ENCODE results near the gene ZNF682. TPM values are rescaled to one million over a fixed set of nuclear protein-coding genes. Genes with fewer than 3 reads are reported as not detected.
"Not testable (repeated sequence)": the region's sequence is repeated elsewhere in the genome, so short reads cannot be mapped to it uniquely, and the experiment has no call there.

ZNF682 gene
- polyA plus RNA-seq, 4 donors = 1.6 to 12.1 (median 1.8) TPM; not detected in 1

DNA sequence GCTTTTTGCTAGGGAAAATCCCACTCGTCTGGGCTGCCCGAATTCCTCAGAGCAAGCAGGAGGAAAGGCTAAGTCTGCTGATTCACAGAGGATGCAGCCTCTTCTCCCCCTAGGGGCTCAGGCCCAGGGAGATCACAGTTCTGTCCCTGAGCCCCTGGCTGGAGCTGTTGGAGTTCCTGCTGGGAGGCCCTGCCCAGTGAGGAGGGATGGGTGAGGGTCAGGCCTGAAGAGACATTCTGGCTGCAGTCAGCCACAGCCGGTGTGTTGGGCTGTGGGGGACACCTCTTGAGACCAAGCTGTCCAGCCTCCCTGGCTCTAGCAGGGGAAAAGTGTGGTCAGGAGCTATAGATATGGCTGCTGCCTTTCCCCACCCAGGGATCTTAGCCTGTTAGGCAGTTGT lies 73.2 kb downstream of the ZNF682 start:
- not testable (repeated sequence) for DNase-seq; H3K4me3 ChIP-seq (ENCODE audit: low read depth in 1 of 3, low read length in 3 of 3); H3K4me1 ChIP-seq (ENCODE audit: control insufficient read depth in 3 of 3, insufficient read depth in 2 of 3, low read depth in 1 of 3, low read length in 2 of 3); H3K36me3 ChIP-seq (ENCODE audit: control insufficient read depth in 3 of 3, insufficient read depth in 2 of 3, low read depth in 1 of 3, low read length in 3 of 3); FAIRE-seq; H3K27me3 ChIP-seq (ENCODE audit: control insufficient read depth in 3 of 3, insufficient read depth in 3 of 3, low read length in 3 of 3); H3K27ac ChIP-seq (ENCODE audit: low read depth in 1 of 3, low read length in 2 of 3)
- peaks cover 0 to 24% of the 10 kb centered on the region in 2 donors for H3K9me3 ChIP-seq (ENCODE audit: control insufficient read depth in 2 of 2, insufficient read depth in 1 of 2, low read depth in 1 of 2, low read length in 1 of 2)
- 89 to 96% (median 96%) methylated on average over 2 to 3 of the region's 3 CpGs for WGBS, 3 donors

DNA sequence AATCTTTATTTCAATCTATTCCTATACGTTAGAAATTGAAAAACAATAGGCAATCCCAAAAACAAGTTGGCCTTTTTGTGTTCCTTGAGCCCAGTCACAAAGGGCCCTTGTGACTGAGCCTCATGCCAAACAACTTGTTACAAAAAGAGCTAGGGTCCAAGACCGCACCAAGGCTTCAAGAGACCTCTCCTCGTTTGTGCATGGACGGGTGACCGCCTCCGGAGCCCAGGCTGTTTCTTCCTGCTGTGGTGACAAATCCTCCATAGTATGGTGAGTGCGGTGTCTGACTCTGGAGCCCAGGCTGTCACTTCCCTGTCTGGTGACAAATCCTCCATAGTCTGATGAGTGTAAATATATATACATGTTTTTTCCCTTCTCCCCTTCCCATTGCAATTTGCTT lies 74.9 kb downstream of the ZNF682 start:
- H3K4me1 ChIP-seq (ENCODE audit: control insufficient read depth in 3 of 3, insufficient read depth in 2 of 3, low read depth in 1 of 3, low read length in 2 of 3) = no peaks in the 10 kb centered on the region
- peaks cover 0 to 20% of the 10 kb centered on the region in 2 donors for H3K9me3 ChIP-seq (ENCODE audit: control insufficient read depth in 2 of 2, insufficient read depth in 1 of 2, low read depth in 1 of 2, low read length in 1 of 2)
- no peak for FAIRE-seq
- no peaks in the 10 kb centered on the region for H3K27me3 ChIP-seq (ENCODE audit: control insufficient read depth in 3 of 3, insufficient read depth in 3 of 3, low read length in 3 of 3)
- no peak overlapping the region for H3K4me3 ChIP-seq (ENCODE audit: low read depth in 1 of 3, low read length in 3 of 3)
- 81 to 89% (median 88%) methylated on average over 7 of the region's 7 CpGs for WGBS, 3 donors
- no peaks in the 10 kb centered on the region for H3K36me3 ChIP-seq (ENCODE audit: control insufficient read depth in 3 of 3, insufficient read depth in 2 of 3, low read depth in 1 of 3, low read length in 3 of 3)
- no peak overlapping the region for H3K27ac ChIP-seq (ENCODE audit: low read depth in 1 of 3, low read length in 2 of 3)
- DNase-seq = no peak

DNA sequence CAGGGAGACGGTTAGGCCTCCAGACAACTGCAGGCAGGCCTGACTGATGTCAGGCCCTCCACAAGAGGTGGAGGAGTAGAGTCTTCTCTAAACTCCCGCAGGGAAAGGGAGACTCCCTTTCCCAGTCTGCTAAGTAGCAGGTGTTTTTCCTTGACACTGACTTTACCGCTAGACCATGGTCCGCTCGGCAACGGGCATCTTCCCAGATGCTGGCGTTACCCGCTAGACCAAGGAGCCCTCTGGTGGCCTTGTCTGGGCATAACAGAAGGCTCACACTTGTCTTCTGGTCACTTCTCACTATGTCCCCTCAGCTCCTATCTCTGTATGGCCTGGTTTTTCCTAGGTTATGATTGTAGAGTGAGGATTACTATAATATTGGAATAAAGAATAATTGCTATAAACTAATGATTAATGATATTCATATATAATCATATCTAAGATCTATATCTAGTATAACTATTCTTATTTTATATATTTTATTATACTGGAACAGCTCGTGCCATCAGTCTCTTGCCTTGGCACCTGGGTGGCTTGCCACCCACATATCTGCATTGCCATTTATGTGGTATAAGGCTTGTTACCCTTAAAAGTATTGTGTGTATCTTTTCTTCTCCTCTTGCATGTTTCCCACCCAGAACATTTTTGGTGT lies 80.0 kb downstream of the ZNF682 start:
- 20 to 21% (median 20%) methylated on average over 9 of the region's 9 CpGs for WGBS, 3 donors
- H3K27ac ChIP-seq (ENCODE audit: low read depth in 1 of 3, low read length in 2 of 3); H3K27me3 ChIP-seq (ENCODE audit: control insufficient read depth in 3 of 3, insufficient read depth in 3 of 3, low read length in 3 of 3); H3K4me3 ChIP-seq (ENCODE audit: low read depth in 1 of 3, low read length in 3 of 3); FAIRE-seq; H3K36me3 ChIP-seq (ENCODE audit: control insufficient read depth in 3 of 3, insufficient read depth in 2 of 3, low read depth in 1 of 3, low read length in 3 of 3); H3K4me1 ChIP-seq (ENCODE audit: control insufficient read depth in 3 of 3, insufficient read depth in 2 of 3, low read depth in 1 of 3, low read length in 2 of 3); H3K9me3 ChIP-seq (ENCODE audit: control insufficient read depth in 2 of 2, insufficient read depth in 1 of 2, low read depth in 1 of 2, low read length in 1 of 2): not testable (repeated sequence)
- DNase-seq = peak; percentile 47 to 76

DNA sequence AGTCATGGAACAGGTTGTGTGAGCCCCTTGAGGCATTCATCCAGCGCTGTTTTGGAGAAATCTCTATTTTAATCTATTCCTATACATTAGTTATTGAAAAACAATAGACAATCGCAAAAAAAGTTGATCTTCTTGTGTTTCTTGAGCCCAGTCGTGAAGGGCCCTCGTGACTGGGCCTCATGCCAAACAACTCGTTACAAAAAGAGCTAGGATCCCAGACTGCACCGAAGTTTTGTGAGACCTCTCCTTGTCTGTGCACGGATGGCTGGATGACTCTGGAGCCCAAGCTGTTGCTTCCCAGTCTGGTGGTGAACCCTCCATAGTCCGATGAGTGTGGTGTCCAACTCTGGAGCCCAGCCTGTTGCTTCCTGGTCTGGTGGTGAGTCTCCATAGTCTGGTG lies 81.5 kb downstream of the ZNF682 start:
- WGBS, 3 donors = 79 to 87% (median 85%) methylated on average over 8 of the region's 8 CpGs
- not testable (repeated sequence) for FAIRE-seq

DNA sequence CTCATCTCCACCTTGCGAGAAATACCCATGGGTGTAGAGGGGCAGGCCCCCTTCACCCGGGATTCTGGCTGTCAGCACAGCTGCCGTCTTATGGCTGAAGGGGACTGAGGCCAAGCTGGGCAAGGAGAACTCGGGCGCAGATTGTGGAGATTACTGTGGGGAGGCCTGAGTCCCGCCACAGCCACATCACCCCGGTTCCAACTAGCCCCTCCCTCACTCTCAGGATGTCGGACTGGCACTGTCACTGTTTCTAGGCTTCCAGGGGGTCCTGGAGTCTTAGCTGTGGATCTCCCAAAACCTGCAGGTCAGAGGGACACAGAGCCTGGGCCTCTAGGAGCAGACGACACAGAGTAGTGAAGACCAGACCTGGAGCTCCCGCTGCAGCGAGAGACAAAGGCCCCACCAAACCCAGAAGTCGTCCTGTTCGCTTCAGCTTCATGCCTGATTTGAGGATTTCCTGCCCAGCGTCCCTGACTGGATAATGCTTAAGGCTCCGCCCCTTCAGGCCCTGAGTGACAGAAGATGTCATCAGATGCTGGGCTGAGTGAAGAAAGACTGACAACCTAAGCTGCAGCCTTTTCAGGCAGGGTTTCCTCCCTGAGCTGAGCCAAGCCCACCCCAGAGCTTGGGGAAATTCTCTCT lies 82.8 kb downstream of the ZNF682 start:
- no peak for FAIRE-seq
- no peaks in the 10 kb centered on the region for H3K9me3 ChIP-seq (ENCODE audit: control insufficient read depth in 2 of 2, insufficient read depth in 1 of 2, low read depth in 1 of 2, low read length in 1 of 2)
- no peaks in the 10 kb centered on the region for H3K4me1 ChIP-seq (ENCODE audit: control insufficient read depth in 3 of 3, insufficient read depth in 2 of 3, low read depth in 1 of 3, low read length in 2 of 3)
- 50 to 71% (median 55%) methylated on average over 15 of the region's 15 CpGs for WGBS, 3 donors
- H3K27ac ChIP-seq (ENCODE audit: low read depth in 1 of 3, low read length in 2 of 3) = no peak overlapping the region
- H3K4me3 ChIP-seq (ENCODE audit: low read depth in 1 of 3, low read length in 3 of 3) = no peak overlapping the region
- H3K27me3 ChIP-seq (ENCODE audit: control insufficient read depth in 3 of 3, insufficient read depth in 3 of 3, low read length in 3 of 3) = no peaks in the 10 kb centered on the region
- DNase-seq = no peak
- no peaks in the 10 kb centered on the region for H3K36me3 ChIP-seq (ENCODE audit: control insufficient read depth in 3 of 3, insufficient read depth in 2 of 3, low read depth in 1 of 3, low read length in 3 of 3)

More for the DNA sequence above, 81.5 kb downstream of the ZNF682 start:
- not testable (repeated sequence) for H3K27me3 ChIP-seq (ENCODE audit: control insufficient read depth in 3 of 3, insufficient read depth in 3 of 3, low read length in 3 of 3); DNase-seq; H3K4me3 ChIP-seq (ENCODE audit: low read depth in 1 of 3, low read length in 3 of 3); H3K36me3 ChIP-seq (ENCODE audit: control insufficient read depth in 3 of 3, insufficient read depth in 2 of 3, low read depth in 1 of 3, low read length in 3 of 3); H3K9me3 ChIP-seq (ENCODE audit: control insufficient read depth in 2 of 2, insufficient read depth in 1 of 2, low read depth in 1 of 2, low read length in 1 of 2); H3K4me1 ChIP-seq (ENCODE audit: control insufficient read depth in 3 of 3, insufficient read depth in 2 of 3, low read depth in 1 of 3, low read length in 2 of 3); H3K27ac ChIP-seq (ENCODE audit: low read depth in 1 of 3, low read length in 2 of 3)

DNA sequence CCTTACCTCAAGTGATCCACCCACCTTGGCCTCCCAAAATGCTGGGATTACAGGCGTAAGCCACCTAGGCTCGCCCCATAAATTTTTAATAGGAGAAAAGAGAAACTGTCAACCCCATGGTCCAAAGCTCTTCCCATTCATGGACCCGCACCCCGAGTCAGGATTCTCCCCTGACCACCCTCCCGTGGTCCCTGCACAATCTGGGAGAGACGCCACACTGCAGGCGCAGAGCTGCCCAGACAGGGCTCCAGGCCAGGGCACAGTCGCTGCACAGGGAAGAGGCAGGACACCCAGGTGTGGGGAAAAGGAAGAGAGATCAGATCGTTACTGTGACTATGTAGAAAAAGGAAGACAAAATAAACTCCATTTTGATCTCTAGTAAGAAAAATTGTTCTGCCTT lies 84.1 kb downstream of the ZNF682 start:
- H3K9me3 ChIP-seq (ENCODE audit: control insufficient read depth in 2 of 2, insufficient read depth in 1 of 2, low read depth in 1 of 2, low read length in 1 of 2) = no peaks in the 10 kb centered on the region
- FAIRE-seq = no peak
- no peaks in the 10 kb centered on the region for H3K27me3 ChIP-seq (ENCODE audit: control insufficient read depth in 3 of 3, insufficient read depth in 3 of 3, low read length in 3 of 3)
- H3K4me1 ChIP-seq (ENCODE audit: control insufficient read depth in 3 of 3, insufficient read depth in 2 of 3, low read depth in 1 of 3, low read length in 2 of 3) = no peaks in the 10 kb centered on the region
- H3K4me3 ChIP-seq (ENCODE audit: low read depth in 1 of 3, low read length in 3 of 3) = no peak overlapping the region
- no peaks in the 10 kb centered on the region for H3K36me3 ChIP-seq (ENCODE audit: control insufficient read depth in 3 of 3, insufficient read depth in 2 of 3, low read depth in 1 of 3, low read length in 3 of 3)
- 89 to 90% (median 90%) methylated on average over 9 of the region's 9 CpGs for WGBS, 3 donors
- DNase-seq = no peak
- H3K27ac ChIP-seq (ENCODE audit: low read depth in 1 of 3, low read length in 2 of 3) = no peak overlapping the region

Other genes with a start within 250 kb of the ZNF682 start
- 10 to 100 TPM in 1 of 4 donors, 1 to 10 TPM in 3; 2.5 to 27.7 (median 4.7) TPM for gene ZNF506, start 217.8 kb downstream of the ZNF682 start, polyA plus RNA-seq
- 10 to 100 TPM in 1 of 4 donors, 1 to 10 TPM in 3; 1.1 to 17.4 (median 3.2) TPM for gene ZNF253, start 173.6 kb downstream of the ZNF682 start, polyA plus RNA-seq
- gene ZNF93, start 138.6 kb downstream of the ZNF682 start, polyA plus RNA-seq = 1 to 10 TPM in 3 of 4 donors, not detected in 1; 1.1 to 8.0 (median 3.1) TPM
- 10 to 100 TPM in 1 of 4 donors, 1 to 10 TPM in 1, not detected in 2; 1.4 to 30.8 TPM for gene ZNF90, start 38.5 kb upstream of the ZNF682 start, polyA plus RNA-seq
- gene ZNF486, start 127.7 kb upstream of the ZNF682 start, polyA plus RNA-seq = 10 to 100 TPM in 1 of 4 donors, 1 to 10 TPM in 1, not detected in 2; 2.0 to 10.8 TPM